Embryonic facial prominence (tissue), 1 donor: ENCODE results near the gene MYO7A.

ENCODE experiments used
- DNase-seq: peaks from one replicate; pipeline ENCODE4 v3.0.0-alpha.2; 2016; ENCODE audit errors: extremely low spot score

The MYO7A gene

DNA sequence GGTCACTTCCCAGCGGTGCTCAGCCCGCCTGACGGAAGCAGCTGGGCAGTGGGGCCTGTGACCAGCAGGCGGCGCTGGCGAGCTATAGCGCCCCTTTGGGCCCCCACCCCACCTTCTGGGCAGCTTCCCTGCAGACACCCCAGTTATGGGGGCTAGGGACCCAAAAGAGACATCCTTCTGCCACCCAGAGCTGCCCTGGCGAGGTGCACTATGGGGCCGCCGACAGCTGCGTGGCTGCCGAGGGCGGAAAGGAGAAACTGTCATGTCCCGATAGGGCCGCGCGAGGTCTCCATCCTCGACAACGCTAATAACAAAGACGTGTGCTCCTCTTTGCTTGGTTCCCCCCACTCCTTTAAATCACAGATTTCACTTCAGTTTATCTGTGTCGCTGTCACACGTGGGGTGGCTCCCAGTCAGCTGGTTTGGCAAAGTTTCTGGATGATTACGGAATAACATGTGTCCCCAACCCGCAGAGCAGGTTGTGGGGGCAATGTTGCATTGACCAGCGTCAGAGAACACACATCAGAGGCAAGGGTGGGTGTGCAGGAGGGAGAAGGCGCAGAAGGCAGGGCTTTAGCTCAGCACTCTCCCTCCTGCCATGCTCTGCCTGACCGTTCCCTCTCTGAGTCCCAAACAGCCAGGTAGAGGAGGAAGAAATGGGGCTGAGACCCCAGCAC is 673 bp upstream of the MYO7A start:
- DNase-seq, result peak; percentile 23

DNA sequence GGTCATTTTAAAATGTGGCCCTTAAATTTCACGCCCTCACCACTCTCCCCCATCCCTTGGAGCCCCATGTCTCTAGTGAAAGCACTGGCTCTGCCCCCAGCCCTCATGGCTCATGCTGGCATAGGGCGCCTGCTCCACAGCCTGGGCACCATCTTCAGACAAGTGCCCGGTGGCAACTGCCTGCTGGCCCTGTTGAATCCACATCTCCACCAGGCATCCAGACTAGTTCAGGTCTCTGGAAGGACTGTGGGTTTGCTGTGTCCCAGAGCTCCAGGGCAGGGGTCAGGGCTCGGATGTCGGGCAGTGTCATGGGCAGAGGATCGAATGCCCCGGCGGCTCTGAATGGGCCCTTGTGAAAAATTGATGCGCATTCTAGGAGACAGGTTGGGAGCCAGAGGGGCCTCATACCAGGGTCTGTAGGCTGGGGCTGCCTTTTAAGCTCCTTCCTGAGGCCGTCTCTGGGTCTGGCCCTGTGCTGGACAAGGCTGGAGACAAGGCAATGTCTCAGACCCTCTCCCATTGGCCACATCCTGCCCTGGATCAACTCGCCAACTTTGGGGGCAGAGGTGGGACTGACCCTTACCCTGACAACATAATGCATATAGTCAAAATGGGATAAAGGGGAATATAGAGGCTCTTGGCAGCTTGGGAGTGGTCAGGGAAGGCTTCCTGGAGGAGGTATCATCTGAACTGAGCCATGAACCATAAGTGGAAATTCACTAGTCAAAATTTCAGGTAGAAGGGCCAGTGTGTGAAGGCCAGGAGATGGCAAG is 1.2 kb downstream of the MYO7A start:
- DNase-seq, result no peak

- DNase-seq, result no peak
These were observed 2.1 kb downstream of the MYO7A start for GRCh38 chr11:77129842-77130756.

- DNase-seq, result no peak
These were observed 2.9 kb downstream of the MYO7A start for GRCh38 chr11:77130763-77131513.

DNA sequence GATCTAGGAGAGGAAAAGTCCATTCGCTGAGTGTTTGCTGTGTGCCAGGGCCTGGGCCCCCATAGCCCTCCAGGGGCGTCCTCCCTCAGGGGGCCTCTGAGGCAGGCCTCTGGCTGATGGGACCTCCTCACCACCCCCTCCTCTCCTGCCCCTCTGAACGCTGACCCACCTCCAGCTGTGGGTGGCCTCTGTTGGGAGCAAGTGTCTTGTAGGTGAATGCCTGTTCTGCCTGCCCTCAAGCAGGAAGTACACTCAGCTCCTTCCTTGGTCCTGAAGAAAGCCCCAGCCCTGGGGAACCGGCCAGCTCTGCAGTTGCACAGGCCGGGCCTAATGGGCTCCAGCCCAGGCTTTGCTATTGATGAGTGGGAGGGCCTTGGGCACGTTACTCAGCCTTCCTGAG is 3.5 kb downstream of the MYO7A start:
- no peak for DNase-seq

DNA sequence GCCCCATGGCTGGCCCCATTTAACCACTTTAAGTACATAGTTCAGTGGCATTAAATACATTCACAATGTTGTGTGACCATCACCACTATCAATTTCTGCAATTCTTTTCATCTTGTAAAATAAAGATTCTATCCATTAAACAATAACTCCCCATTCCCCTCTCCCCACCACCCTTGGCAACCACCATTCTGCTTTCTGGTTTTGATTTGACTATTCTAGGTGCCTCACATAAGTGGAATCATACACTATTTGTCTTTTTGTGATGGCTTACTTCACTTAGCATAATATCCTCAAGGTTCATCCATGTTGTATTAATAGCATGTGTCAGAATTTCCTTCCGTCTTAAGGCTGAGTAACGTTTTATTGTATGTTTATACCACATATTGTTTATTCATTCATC is 7.0 kb downstream of the MYO7A start:
- no peak for DNase-seq

DNA sequence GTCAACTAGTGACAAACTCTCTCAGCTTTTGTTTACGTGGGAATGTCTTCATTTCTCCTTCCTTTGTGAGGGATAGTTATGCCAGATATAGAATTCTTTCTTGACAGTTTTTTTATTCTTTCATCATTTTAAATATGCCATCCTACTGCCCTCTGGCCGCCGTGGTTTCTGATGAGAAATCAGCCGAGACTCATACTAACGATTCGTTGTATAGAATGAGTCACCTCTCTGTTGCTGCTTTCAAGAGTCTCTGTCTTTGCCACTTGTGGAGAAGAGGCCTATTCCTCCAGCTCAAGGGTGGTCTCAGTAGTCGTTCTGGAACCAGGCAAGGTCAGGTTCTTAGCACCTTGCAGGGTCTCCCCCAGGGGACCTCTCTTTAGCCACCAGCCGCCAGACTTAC is 8.0 kb downstream of the MYO7A start:
- no peak for DNase-seq

DNA sequence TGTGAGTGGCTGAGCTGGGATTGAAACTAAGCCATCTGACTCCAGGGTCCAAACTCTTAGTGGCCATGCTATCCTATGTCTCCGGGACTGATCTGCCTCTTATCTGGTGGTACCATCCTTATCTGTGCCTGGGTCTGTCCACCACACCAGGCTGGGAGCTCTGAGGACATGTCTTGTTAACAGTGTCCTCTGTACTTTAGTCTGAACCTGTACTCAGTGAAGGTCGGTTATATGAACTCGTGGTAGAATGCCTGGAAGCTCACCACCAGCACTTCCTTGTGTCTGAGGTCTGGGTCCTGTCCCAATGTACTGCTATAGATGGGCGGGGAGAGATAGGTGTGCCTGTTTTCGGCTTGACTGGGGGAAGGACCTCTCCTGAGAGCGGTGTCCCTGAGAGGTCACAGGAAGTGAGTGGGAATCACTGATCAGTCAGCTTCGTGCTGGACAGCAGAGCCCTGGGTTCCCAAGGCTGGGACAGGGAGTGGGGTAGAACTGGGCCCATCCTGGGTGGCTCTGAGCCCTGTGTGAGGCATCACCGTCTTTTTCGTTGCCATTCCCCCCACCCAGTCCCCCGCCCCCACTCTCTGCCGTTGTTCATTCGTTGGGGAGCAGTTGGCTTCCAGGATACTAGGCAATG is 8.9 kb downstream of the MYO7A start:
- no peak for DNase-seq

DNA sequence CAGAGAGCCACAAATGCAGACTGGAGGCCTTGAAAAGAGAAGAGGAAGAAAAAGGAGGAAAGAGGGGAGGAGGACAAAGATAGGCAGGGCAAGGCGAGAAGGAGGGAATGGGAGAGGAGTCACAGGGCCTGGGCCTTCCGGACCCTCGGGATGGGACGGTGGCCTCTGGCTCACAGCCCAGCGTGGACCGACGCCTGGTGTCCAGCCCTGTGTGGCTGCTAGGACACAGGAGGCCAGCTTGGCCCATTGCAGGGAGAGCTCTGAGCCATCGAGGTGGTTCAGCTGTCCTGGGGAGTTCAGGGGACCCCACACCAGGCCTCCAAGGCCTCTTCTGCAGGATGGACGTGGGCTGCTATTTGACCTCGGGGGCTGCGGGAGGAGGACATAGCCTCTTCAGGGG is 9.4 kb downstream of the MYO7A start:
- no peak for DNase-seq

GRCh38 chr11:77138106-77138649 is 10.1 kb downstream of the MYO7A start:
- no peak for DNase-seq

GRCh38 chr11:77139201-77139600 is 11.2 kb downstream of the MYO7A start:
- no peak for DNase-seq

- DNase-seq, result no peak
These were observed 12.3 kb downstream of the MYO7A start for GRCh38 chr11:77140231-77140851.

DNA sequence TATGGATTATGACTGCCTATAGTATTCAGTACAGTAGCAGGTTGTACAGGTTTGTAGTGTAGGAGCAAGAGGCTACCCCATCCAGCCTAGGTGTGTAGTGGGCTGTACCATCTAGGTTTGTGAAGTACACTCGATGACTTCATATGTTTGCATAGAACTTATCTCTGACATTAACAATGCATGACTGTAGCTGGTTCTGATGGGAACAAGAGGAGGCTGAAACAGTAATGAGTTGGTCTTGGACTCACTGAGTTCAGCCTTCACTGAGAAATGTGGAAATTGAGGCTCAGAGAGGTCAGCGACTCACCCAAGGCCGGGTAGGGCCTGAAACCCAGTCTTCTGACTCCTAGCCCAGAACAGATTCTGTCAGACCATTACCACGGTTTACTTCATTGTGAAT is 13.0 kb downstream of the MYO7A start:
- DNase-seq, result no peak

GRCh38 chr11:77141475-77141874 is 13.4 kb downstream of the MYO7A start:
- DNase-seq, result no peak

DNA sequence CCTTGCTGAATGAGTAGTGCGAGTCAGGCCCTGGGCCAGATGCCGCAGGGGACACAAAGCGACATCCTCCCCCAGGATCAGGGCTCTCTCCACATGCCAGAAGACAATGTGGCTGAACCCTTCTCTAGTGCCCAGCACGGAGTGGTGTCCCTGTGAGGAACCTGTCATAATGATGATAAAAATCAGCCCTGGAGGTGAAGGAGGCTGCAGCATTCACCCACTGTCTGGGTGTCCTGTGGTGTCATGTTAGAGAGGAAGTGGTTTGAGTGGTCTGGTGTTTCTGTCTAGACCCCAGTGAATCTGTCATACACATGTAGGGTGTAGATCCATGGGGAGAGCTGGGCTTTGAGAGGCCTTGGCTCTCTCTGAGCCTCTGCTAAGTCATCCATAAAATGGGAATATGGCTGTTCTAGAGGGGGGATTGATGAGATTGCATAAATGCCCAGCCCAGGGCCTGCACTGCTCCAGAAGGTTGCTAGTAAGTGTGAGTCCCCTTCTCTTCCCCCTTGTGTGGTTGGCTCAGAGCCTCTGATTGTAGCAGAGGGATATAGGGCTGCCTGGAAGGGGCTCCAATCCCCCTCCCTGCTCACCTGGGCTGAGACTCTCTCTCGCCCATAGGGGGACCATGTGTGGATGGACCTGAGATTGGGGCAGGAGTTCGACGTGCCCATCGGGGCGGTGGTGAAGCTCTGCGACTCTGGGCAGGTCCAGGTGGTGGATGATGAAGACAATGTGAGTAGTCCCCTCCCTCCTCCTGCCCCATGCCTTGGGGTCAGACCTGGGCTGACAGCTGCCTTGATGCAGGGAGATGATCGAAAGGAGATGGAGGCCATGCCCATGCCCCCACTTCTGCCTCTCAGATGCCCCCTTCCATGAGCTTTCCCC is 14.3 kb downstream of the MYO7A start:
- DNase-seq, result no peak

- DNase-seq, result no peak
These were observed 15.5 kb downstream of the MYO7A start for GRCh38 chr11:77143405-77144020.

DNA sequence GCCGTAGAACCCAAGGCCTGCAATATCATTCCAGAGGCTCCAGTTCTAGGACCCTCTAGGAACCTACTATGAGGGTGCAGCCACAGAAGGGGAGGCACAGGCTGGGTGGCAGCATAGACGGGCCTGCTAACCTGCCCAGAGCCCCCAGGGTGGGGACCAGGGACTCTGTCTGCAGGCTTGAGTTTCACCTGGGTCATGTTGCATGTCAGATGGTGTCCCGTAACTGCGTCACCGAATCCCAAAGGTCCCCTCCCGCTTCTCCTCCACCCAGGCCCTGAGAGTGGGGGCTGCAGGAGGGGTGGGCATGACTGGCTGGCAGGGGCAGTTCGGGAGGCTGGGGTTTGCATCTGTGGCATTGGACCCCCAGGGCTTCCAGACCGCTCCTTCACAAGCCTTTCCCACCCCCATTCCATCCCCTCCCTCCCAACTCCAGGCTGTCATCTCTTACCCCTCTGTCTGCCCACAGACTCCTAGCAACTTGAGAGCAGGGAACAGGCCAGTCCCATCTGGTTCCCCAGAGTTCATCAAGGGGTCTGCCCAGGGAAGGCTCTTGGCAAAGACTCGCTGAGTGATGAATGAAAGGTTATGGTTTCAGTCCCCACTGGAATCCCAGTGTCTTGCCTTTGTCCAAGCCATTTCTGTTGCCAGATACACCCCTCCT is 16.3 kb downstream of the MYO7A start:
- DNase-seq, result no peak

- no peak for DNase-seq
These were observed 16.9 kb downstream of the MYO7A start for GRCh38 chr11:77144857-77145428.
